ENCODE data around the gene UNC5CL.

- TF ChIP-seq EZH2 (IDR thresholded peaks at IDR 0.05; ENCODE audit: borderline replicate concordance, insufficient read depth, low read depth, low read length, poor library complexity, severe bottlenecking) (no peak), CTCF (IDR thresholded peaks at IDR 0.05) (no peak)
These were observed 6.6 kb upstream of the UNC5CL start for GRCh38 chr6:41045664-41046063.
